Measurements from ENCODE around the gene NOD2.

GRCh38 chr16:50752471-50753235, 59.2 kb downstream of the NOD2 start:
- TF ChIP-seq POLR2A (IDR thresholded peaks at IDR 0.05; ENCODE audit: insufficient read depth in 1 of 2, low read depth in 2 of 2, low read length in 2 of 2) (no peak), TAF1 (CRISPR knock-in tag; IDR thresholded peaks at IDR 0.05) (no peak), PCBP1 (IDR thresholded peaks at IDR 0.05; ENCODE audit: borderline replicate concordance, low read depth, low read length) (no peak)
- TF ChIP-seq, protein P1, sequence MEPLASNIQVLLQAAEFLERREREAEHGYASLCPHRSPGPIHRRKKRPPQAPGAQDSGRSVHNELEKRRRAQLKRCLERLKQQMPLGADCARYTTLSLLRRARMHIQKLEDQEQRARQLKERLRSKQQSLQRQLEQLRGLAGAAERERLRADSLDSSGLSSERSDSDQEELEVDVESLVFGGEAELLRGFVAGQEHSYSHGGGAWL (CRISPR knock-in tag; IDR thresholded peaks at IDR 0.05), result no peak

All from HepG2 (cell line).